ENCODE results near the gene AUP1. TPM values are rescaled to one million over a fixed set of nuclear protein-coding genes. Genes with fewer than 3 reads are reported as not detected.

Gene AUP1
- polyA plus RNA-seq, 3 donors, result 130 to 385 (median 149) TPM

DNA sequence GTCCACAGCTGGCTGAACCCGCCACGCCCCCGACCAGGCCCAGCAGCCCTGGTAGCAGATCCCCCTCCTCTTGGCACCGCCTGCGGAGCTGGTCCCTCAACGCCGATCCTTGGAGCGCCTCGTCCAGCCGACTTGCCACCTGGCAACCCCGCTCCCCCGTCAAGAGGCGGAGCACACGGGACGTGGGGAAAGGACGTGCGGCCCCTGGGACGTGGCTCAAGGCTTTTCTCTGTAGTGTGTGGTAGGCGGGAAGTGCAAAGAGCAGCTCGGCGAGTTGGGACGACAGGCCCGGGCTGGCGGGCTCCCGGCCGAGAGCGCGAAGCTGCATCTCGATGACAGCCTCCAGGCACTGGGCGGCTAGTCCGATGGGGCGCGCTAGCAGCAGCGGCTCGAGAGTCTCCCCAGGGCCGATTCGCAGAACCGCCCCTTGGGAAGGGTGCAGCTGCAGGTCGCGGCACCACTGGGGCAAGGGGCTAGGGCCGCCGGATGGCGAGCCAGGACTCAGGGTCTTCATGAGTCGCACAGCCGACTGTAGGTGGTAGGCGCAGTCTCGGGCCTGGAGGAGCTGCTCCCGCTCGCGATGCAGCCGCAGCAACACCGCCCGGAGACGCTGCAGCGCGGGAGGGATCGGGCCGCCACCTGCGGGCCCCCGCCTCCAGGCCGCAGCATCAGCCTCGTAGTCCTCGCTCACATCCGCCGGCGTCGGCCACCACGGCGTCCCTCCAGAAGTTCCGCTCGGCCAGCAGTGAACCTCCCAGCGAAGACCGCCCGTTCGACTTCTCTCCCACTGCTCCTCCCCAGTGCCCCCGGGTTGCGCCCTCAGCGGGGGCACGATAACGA lies 47.3 kb downstream of the AUP1 start:
- peaks cover 23% of the 10 kb centered on the region for H4K20me1 ChIP-seq (ENCODE audit: insufficient read depth, low read length)
- H3K4me1 ChIP-seq (ENCODE audit: control insufficient read depth in 1 of 2, insufficient read depth in 2 of 2, low read length in 2 of 2), result peaks cover 29 to 38% of the 10 kb centered on the region in 2 donors
- peaks cover 29 to 45% of the 10 kb centered on the region in 2 donors for H3K36me3 Mint-ChIP-seq
- H3K79me2 ChIP-seq (ENCODE audit: insufficient read depth, low read length), result peaks cover 49% of the 10 kb centered on the region
- peak overlapping the region; percentile 98 for H2AFZ ChIP-seq (ENCODE audit: insufficient read depth, low read depth, low read length, poor library complexity, severe bottlenecking)
- intact Hi-C loops (cut with micrococcal nuclease), result loop anchor here (1.0 to 5.0 kb wide), 6 partner anchors 27 to 105 kb away; partner anchors contain the start of genes AUP1 (in 2 of the 2), HTRA2 (in 2 of the 2), INO80B (in 2 of the 2) and DQX1 (in 1 of the 2)
- H3K27ac ChIP-seq (ENCODE audit: low read depth in 1 of 2, low read length in 2 of 2), result peak overlapping the region; percentile 84 to 90
- H3K4me3 ChIP-seq (replicated peaks in 1 of 3; ENCODE audit: low read depth in 2 of 3, low read length in 3 of 3), result peak overlapping the region; percentile 61 to 94 (median 86)
- peak overlapping the region; percentile 76 for H3K9ac ChIP-seq (ENCODE audit: insufficient read depth, low read length, poor library complexity, severe bottlenecking)
- H3K9me3 Mint-ChIP-seq, result no peaks in the 10 kb centered on the region
- H3K4me3 Mint-ChIP-seq, result peak overlapping the region; percentile 100
- H3K36me3 ChIP-seq (replicated peaks in 1 of 2; ENCODE audit: control insufficient read depth in 1 of 2, insufficient read depth in 2 of 2, low read length in 2 of 2), result peaks cover 18 to 35% of the 10 kb centered on the region in 2 donors
- peak in 2 of 3 donors; percentile 19 to 55 for DNase-seq
- peak overlapping the region; percentile 90 to 100 (median 99) for H3K27ac Mint-ChIP-seq
- H3K4me1 Mint-ChIP-seq, result peaks cover 34% of the 10 kb centered on the region
- H3K27me3 Mint-ChIP-seq (ENCODE audit: low read depth in 3 of 3), result peaks cover 0 to 2% (median 0%) of the 10 kb centered on the region in 3 donors
- H3K4me2 ChIP-seq (replicated peaks; ENCODE audit: extremely low read depth, low read length, poor library complexity, severe bottlenecking), result peak overlapping the region; percentile 95
- 3% methylated on average over 71 of the region's 80 CpGs for WGBS (ENCODE audit: insufficient coverage)
- no peaks in the 10 kb centered on the region for H3K27me3 ChIP-seq (ENCODE audit: control insufficient read depth in 2 of 2, insufficient read depth in 2 of 2, low read length in 2 of 2)
- H3K9me3 ChIP-seq (replicated peaks in 1 of 2; ENCODE audit: control insufficient read depth in 1 of 2, insufficient read depth in 1 of 2, low read length in 2 of 2), result no peaks in the 10 kb centered on the region
- TF ChIP-seq, protein P1, sequence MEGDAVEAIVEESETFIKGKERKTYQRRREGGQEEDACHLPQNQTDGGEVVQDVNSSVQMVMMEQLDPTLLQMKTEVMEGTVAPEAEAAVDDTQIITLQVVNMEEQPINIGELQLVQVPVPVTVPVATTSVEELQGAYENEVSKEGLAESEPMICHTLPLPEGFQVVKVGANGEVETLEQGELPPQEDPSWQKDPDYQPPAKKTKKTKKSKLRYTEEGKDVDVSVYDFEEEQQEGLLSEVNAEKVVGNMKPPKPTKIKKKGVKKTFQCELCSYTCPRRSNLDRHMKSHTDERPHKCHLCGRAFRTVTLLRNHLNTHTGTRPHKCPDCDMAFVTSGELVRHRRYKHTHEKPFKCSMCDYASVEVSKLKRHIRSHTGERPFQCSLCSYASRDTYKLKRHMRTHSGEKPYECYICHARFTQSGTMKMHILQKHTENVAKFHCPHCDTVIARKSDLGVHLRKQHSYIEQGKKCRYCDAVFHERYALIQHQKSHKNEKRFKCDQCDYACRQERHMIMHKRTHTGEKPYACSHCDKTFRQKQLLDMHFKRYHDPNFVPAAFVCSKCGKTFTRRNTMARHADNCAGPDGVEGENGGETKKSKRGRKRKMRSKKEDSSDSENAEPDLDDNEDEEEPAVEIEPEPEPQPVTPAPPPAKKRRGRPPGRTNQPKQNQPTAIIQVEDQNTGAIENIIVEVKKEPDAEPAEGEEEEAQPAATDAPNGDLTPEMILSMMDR (IDR thresholded peaks at IDR 0.05), result no peak

DNA sequence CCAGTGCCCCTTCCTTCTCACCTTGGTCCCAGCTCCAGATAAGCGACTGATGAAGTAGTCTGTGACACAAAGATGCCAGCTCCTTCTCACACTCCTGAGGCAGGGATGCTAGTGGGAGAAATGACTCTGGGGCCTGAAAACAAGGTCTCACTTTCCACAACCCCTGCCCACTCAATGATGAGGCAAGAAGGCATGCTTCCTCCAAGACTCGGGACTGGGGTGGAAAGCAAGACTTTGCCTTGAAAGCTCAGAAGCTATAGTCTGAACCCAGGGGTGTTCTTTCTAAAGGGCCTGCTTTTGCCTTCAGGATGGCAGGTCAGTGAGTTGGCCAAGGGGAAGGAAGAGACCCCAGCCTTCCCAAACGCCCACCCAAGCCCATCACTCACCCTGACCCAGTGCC lies 48.1 kb downstream of the AUP1 start:
- Mint-ChIP-seq H3K4me1 (peaks cover 40% of the 10 kb centered on the region), H3K27me3 (ENCODE audit: low read depth in 3 of 3) (peaks cover 0 to 2% (median 0%) of the 10 kb centered on the region in 3 donors), H3K9me3 (no peaks in the 10 kb centered on the region), H3K4me3 (peak overlapping the region; percentile 100), H3K36me3 (peaks cover 25 to 41% of the 10 kb centered on the region in 2 donors), H3K27ac (peak overlapping the region in 2 of 7 donors; percentile 37 to 42)
- TF ChIP-seq, protein P1 (IDR thresholded peaks at IDR 0.05), result no peak
- DNase-seq, result no peak
- no peaks in the 10 kb centered on the region for H3K9me3 ChIP-seq (replicated peaks in 1 of 2; ENCODE audit: control insufficient read depth in 1 of 2, insufficient read depth in 1 of 2, low read length in 2 of 2)
- H3K4me2 ChIP-seq (replicated peaks; ENCODE audit: extremely low read depth, low read length, poor library complexity, severe bottlenecking), result peak overlapping the region; percentile 95
- H3K4me1 ChIP-seq (ENCODE audit: control insufficient read depth in 1 of 2, insufficient read depth in 2 of 2, low read length in 2 of 2), result peaks cover 36 to 45% of the 10 kb centered on the region in 2 donors
- intact Hi-C loops (cut with micrococcal nuclease), result loop anchor here in 1 of 2 donors (5.0 kb wide), 1 partner anchor 46 kb away; the partner anchor contains the start of genes AUP1, DQX1 and HTRA2
- peak overlapping the region in 1 of 2 donors; percentile 90 for H3K27ac ChIP-seq (ENCODE audit: low read depth in 1 of 2, low read length in 2 of 2)
- H3K79me2 ChIP-seq (ENCODE audit: insufficient read depth, low read length), result peaks cover 53% of the 10 kb centered on the region
- H4K20me1 ChIP-seq (ENCODE audit: insufficient read depth, low read length), result peaks cover 28% of the 10 kb centered on the region
- peak overlapping the region in 2 of 3 experiments; percentile 86 to 94 for H3K4me3 ChIP-seq (replicated peaks in 1 of 3; ENCODE audit: low read depth in 2 of 3, low read length in 3 of 3)
- no peak overlapping the region for H2AFZ ChIP-seq (ENCODE audit: insufficient read depth, low read depth, low read length, poor library complexity, severe bottlenecking)
- H3K36me3 ChIP-seq (replicated peaks in 1 of 2; ENCODE audit: control insufficient read depth in 1 of 2, insufficient read depth in 2 of 2, low read length in 2 of 2), result peaks cover 13 to 27% of the 10 kb centered on the region in 2 donors
- no peaks in the 10 kb centered on the region for H3K27me3 ChIP-seq (ENCODE audit: control insufficient read depth in 2 of 2, insufficient read depth in 2 of 2, low read length in 2 of 2)
- WGBS (ENCODE audit: insufficient coverage), result no CpG with 5 or more reads among the region's 3 CpGs
- peak overlapping the region; percentile 76 for H3K9ac ChIP-seq (ENCODE audit: insufficient read depth, low read length, poor library complexity, severe bottlenecking)

Other genes with a start within 250 kb of the AUP1 start
- 1 to 10 TPM in 1 of 3 donors, under 1 TPM in 1, not detected in 1; 0.10 to 1.1 TPM for gene SLC4A5, start 186.3 kb downstream of the AUP1 start, polyA plus RNA-seq
- 10 to 100 TPM; 27.7 to 45.5 (median 45.5) TPM for gene DCTN1, start 149.4 kb downstream of the AUP1 start, polyA plus RNA-seq
- gene C2orf81, start 108.1 kb downstream of the AUP1 start, polyA plus RNA-seq, result 1 to 10 TPM in 2 of 3 donors, under 1 TPM in 1; 0.49 to 1.7 (median 1.2) TPM
- 10 to 100 TPM in 1 of 3 donors, 1 to 10 TPM in 2; 7.1 to 11.7 (median 7.9) TPM for gene WDR54, start 108.0 kb downstream of the AUP1 start, polyA plus RNA-seq
- under 1 TPM in 1 of 3 donors, not detected in 2; 0.07 TPM for gene RTKN, start 87.8 kb downstream of the AUP1 start, polyA plus RNA-seq
- gene INO80B, start 74.6 kb downstream of the AUP1 start, polyA plus RNA-seq, result 10 to 100 TPM in 1 of 3 donors, 1 to 10 TPM in 2; 4.8 to 48.7 (median 4.8) TPM
- gene WBP1, start 71.3 kb downstream of the AUP1 start, polyA plus RNA-seq, result 100 to 1,000 TPM in 1 of 3 donors, 10 to 100 TPM in 2; 23.9 to 109 (median 31.0) TPM
- 10 to 100 TPM; 30.5 to 63.2 (median 36.4) TPM for gene MOGS, start 64.3 kb downstream of the AUP1 start, polyA plus RNA-seq
- gene MRPL53, start 57.0 kb downstream of the AUP1 start, polyA plus RNA-seq, result 100 to 1,000 TPM in 2 of 3 donors, 10 to 100 TPM in 1; 48.6 to 133 (median 106) TPM
- gene CCDC142, start 46.7 kb downstream of the AUP1 start, polyA plus RNA-seq, result 10 to 100 TPM in 1 of 3 donors, 1 to 10 TPM in 2; 2.2 to 15.8 (median 3.7) TPM
- gene TTC31, start 46.6 kb downstream of the AUP1 start, polyA plus RNA-seq, result 10 to 100 TPM; 19.6 to 46.5 (median 21.3) TPM
- under 1 TPM in 2 of 3 donors, not detected in 1; 0.46 to 0.76 TPM for gene LBX2, start 30.1 kb downstream of the AUP1 start, polyA plus RNA-seq
- 10 to 100 TPM; 18.0 to 30.5 (median 20.5) TPM for gene PCGF1, start 22.0 kb downstream of the AUP1 start, polyA plus RNA-seq
- not detected for gene TLX2, start 15.3 kb downstream of the AUP1 start, polyA plus RNA-seq
- under 1 TPM in 1 of 3 donors, not detected in 2; 0.36 TPM for gene DQX1, start 3.5 kb downstream of the AUP1 start, polyA plus RNA-seq
- 10 to 100 TPM; 11.3 to 20.5 (median 15.0) TPM for gene HTRA2, start 227 bp upstream of the AUP1 start, polyA plus RNA-seq
- gene LOXL3, start 24.2 kb upstream of the AUP1 start, polyA plus RNA-seq, result 10 to 100 TPM; 18.2 to 35.0 (median 18.5) TPM
- gene DOK1, start 25.0 kb upstream of the AUP1 start, polyA plus RNA-seq, result 10 to 100 TPM; 48.0 to 53.6 (median 49.3) TPM
- 1 to 10 TPM in 2 of 3 donors, under 1 TPM in 1; 1.00 to 4.6 (median 1.8) TPM for gene M1AP, start 118.6 kb upstream of the AUP1 start, polyA plus RNA-seq
- under 1 TPM; 0.16 to 0.44 (median 0.43) TPM for gene SEMA4F, start 124.5 kb upstream of the AUP1 start, polyA plus RNA-seq